Spleen (tissue), 7 donors: ENCODE measurements around the gene GLRA3.

Source experiments
- POLR2A ChIP-seq, 3 donors: fragments of 450-650 bp; IDR thresholded peaks; one replicate each; pipeline ENCODE4 v1.5.1; 2017; ENCODE audit warnings: antibody characterized with exemption in 3 of 3, mild to moderate bottlenecking in 1 of 3
- POLR2AphosphoS5 ChIP-seq, 3 donors: sonication (generic); formaldehyde crosslinking; IDR thresholded peaks; one replicate each; pipeline ENCODE4 v1.5.1; 2017; ENCODE audit warnings: antibody characterized with exemption in 3 of 3
- TF ChIP-seq, protein P1 (sequence below), 11 experiments: fragments of 200-600 bp in 7 of 11; fragments of 450-650 bp in 4 of 11; sonication (generic) in 4 of 11; IDR thresholded peaks in 8 of 11; conservative IDR thresholded peaks in 3 of 11; 1 replicate in 7 of 11; 2 replicates in 4 of 11; pipeline versions ENCODE4 v1.4.0 to v1.8.0; 2016 to 2021; ENCODE audit warnings: antibody characterized with exemption in 11 of 11, inconsistent platforms in 4 of 11, mild to moderate bottlenecking in 1 of 11
- donor health status: DM: no; HTN: no; CAD: no; lungs with moderate emphysema.
- donor health status: DM: no; HTN: no; CAD: no.
- donor health status: DM: no; HTN: no; CAD: no.

GRCh38 chr4:174859904-174860303 lies 30.9 kb upstream of the GLRA3 start:
- TF ChIP-seq POLR2AphosphoS5 (IDR thresholded peaks at IDR 0.05) (no peak), POLR2A (IDR thresholded peaks at IDR 0.05) (no peak)
- TF ChIP-seq, protein P1, sequence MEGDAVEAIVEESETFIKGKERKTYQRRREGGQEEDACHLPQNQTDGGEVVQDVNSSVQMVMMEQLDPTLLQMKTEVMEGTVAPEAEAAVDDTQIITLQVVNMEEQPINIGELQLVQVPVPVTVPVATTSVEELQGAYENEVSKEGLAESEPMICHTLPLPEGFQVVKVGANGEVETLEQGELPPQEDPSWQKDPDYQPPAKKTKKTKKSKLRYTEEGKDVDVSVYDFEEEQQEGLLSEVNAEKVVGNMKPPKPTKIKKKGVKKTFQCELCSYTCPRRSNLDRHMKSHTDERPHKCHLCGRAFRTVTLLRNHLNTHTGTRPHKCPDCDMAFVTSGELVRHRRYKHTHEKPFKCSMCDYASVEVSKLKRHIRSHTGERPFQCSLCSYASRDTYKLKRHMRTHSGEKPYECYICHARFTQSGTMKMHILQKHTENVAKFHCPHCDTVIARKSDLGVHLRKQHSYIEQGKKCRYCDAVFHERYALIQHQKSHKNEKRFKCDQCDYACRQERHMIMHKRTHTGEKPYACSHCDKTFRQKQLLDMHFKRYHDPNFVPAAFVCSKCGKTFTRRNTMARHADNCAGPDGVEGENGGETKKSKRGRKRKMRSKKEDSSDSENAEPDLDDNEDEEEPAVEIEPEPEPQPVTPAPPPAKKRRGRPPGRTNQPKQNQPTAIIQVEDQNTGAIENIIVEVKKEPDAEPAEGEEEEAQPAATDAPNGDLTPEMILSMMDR (IDR thresholded peaks at IDR 0.05 in 8 of 11, conservative IDR thresholded peaks at IDR 0.05 in 3 of 11): no peak
